ENCODE results near the gene EMP2. TPM values are rescaled to one million over a fixed set of nuclear protein-coding genes. Genes with fewer than 3 reads are reported as not detected.

EMP2 gene
- total and polyA plus RNA-seq, 10 donors: 2.8 to 37.2 (median 19.5) TPM

DNA sequence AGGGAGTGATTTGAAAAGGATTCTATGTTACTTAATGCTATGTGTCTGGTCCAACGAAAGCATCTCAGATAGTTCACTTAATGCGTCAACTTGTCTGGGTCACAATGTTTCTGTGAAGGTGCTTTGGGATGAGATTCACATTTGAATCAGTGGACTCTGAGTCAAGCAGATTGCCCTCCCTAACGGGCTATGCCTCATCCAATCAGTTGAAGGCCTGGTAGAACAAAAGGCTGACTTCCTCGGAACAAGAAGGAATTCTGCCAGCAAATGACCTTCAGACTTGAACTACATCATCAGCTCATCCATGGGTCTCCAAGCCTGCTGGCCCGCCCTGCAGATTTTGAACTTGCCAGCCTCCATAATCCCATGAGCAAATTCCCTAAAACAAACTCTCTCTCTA lies 15.2 kb downstream of the EMP2 start:
- peak overlapping the region in 4 of 8 donors; percentile 1 to 40 (median 10) for H3K27ac ChIP-seq
- H3K4me1 ChIP-seq: peaks cover 0 to 29% (median 11%) of the 10 kb centered on the region in 6 donors
- intact Hi-C loops (cut with DNase I; ENCODE audit: low total_unique reads): no loop called here
- DNase-seq: no peak
- H3K36me3 ChIP-seq: no peaks in the 10 kb centered on the region
- no peak overlapping the region for H3K4me3 ChIP-seq
- H3K27me3 ChIP-seq (replicated peaks in 1 of 7): no peaks in the 10 kb centered on the region
- WGBS, 5 donors: 75 to 81% (median 81%) methylated on average over 5 of the region's 5 CpGs
- H3K9me3 ChIP-seq: peaks cover 0 to 10% (median 0%) of the 10 kb centered on the region in 8 donors
- no peak for TF ChIP-seq POLR2AphosphoS5 (IDR thresholded peaks at IDR 0.05)
- no peak for TF ChIP-seq POLR2A (IDR thresholded peaks at IDR 0.05)
- no peak for TF ChIP-seq CTCF (IDR thresholded peaks at IDR 0.05 in 8 of 11, conservative IDR thresholded peaks at IDR 0.05 in 3 of 11)

GRCh38 chr16:10564591-10564990 lies 15.8 kb downstream of the EMP2 start:
- DNase-seq: no peak
- intact Hi-C loops (cut with DNase I; ENCODE audit: low total_unique reads): no loop called here
- peaks cover under 1 to 34% (median 12%) of the 10 kb centered on the region in 6 donors for H3K4me1 ChIP-seq
- peaks cover 0 to 10% (median 0%) of the 10 kb centered on the region in 8 donors for H3K9me3 ChIP-seq
- H3K36me3 ChIP-seq: no peaks in the 10 kb centered on the region
- H3K27ac ChIP-seq: peak overlapping the region in 4 of 8 donors; percentile 1 to 40 (median 10)
- WGBS, 5 donors: 28 to 49% (median 42%) methylated on average over 5 of the region's 5 CpGs
- no peak overlapping the region for H3K4me3 ChIP-seq
- TF ChIP-seq POLR2A (IDR thresholded peaks at IDR 0.05): no peak
- no peaks in the 10 kb centered on the region for H3K27me3 ChIP-seq (replicated peaks in 1 of 7)

GRCh38 chr16:10562361-10562899 lies 18.0 kb downstream of the EMP2 start:
- H3K27me3 ChIP-seq (replicated peaks in 1 of 7): no peaks in the 10 kb centered on the region
- peaks cover 0 to 10% (median 0%) of the 10 kb centered on the region in 8 donors for H3K9me3 ChIP-seq
- H3K4me3 ChIP-seq: no peak overlapping the region
- no peak overlapping the region for H3K27ac ChIP-seq
- no peak for DNase-seq
- H3K36me3 ChIP-seq: no peaks in the 10 kb centered on the region
- intact Hi-C loops (cut with DNase I; ENCODE audit: low total_unique reads): no loop called here
- H3K4me1 ChIP-seq: peaks cover 3 to 56% (median 21%) of the 10 kb centered on the region in 6 donors
- TF ChIP-seq CTCF (IDR thresholded peaks at IDR 0.05 in 8 of 11, conservative IDR thresholded peaks at IDR 0.05 in 3 of 11): no peak
- TF ChIP-seq POLR2AphosphoS5 (IDR thresholded peaks at IDR 0.05): no peak
- no peak for TF ChIP-seq POLR2A (IDR thresholded peaks at IDR 0.05)

GRCh38 chr16:10561425-10561824 lies 19.0 kb downstream of the EMP2 start:
- peaks cover 0 to 10% (median 0%) of the 10 kb centered on the region in 8 donors for H3K9me3 ChIP-seq
- no peaks in the 10 kb centered on the region for H3K27me3 ChIP-seq (replicated peaks in 1 of 7)
- no peak for DNase-seq
- WGBS, 5 donors: 67 to 77% (median 74%) methylated on average over 3 of the region's 3 CpGs
- H3K4me1 ChIP-seq: peaks cover 3 to 59% (median 22%) of the 10 kb centered on the region in 6 donors
- peak overlapping the region in 1 of 8 donors; percentile 15 for H3K27ac ChIP-seq
- no peak for TF ChIP-seq POLR2A (IDR thresholded peaks at IDR 0.05)
- TF ChIP-seq POLR2AphosphoS5 (IDR thresholded peaks at IDR 0.05): no peak
- TF ChIP-seq CTCF (IDR thresholded peaks at IDR 0.05 in 8 of 11, conservative IDR thresholded peaks at IDR 0.05 in 3 of 11): no peak
- no peaks in the 10 kb centered on the region for H3K36me3 ChIP-seq
- intact Hi-C loops (cut with DNase I; ENCODE audit: low total_unique reads): no loop called here
- no peak overlapping the region for H3K4me3 ChIP-seq

All from spleen (tissue), 11 donors.